ENCODE data around the gene OPRM1.
A peak's percentile ranks its signal among the peaks of the same experiment; 100 is the strongest.

The OPRM1 gene

DNA sequence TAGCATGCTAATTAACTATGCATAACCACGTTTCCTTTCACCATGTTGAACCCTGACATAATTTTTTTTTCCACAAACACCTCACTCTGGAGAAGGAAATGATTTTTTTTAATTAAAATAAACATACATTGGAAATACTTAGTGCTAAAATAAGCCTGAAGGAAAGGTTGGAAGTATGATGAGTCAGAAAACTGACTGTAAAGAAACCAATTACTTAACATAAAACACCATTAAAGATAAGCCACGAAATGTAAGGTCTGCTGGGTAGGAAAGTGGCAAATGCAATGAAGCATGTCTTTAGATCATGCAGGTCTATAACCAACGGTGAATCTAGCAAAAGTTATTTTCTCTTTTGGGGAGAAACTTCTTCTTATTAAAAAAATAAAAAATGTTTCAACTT lies 47.5 kb downstream of the OPRM1 start:
- no peak for DNase-seq

DNA sequence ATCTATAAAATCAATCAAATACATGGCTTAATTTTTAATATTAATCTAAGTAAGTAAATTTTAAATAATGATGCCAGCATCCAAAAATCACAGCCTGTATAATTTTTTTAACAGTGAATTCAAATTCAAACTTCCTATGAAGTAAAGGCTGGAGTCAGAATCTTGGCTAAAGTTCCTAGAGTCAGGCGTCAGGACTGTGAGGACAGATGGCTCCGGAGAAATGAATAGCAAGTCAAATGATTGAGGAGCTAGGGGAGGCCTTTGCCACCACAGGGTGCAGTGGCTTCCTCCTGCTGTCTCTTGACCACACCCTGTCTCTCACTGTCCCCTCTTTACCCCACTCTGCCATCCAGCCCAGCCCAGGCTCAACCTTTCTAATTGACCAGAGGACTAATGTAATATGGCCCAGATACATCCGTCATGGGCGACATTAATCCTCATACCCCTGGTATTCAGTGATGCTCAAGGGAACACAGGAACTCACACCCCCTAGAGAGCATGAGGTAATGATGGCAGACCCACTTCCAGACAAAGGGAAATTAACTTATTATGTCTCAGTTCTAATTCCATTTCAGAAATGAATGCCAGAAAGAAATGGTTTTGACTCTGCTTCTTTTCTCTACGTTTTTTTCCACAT lies 53.4 kb downstream of the OPRM1 start:
- no peak for DNase-seq

DNA sequence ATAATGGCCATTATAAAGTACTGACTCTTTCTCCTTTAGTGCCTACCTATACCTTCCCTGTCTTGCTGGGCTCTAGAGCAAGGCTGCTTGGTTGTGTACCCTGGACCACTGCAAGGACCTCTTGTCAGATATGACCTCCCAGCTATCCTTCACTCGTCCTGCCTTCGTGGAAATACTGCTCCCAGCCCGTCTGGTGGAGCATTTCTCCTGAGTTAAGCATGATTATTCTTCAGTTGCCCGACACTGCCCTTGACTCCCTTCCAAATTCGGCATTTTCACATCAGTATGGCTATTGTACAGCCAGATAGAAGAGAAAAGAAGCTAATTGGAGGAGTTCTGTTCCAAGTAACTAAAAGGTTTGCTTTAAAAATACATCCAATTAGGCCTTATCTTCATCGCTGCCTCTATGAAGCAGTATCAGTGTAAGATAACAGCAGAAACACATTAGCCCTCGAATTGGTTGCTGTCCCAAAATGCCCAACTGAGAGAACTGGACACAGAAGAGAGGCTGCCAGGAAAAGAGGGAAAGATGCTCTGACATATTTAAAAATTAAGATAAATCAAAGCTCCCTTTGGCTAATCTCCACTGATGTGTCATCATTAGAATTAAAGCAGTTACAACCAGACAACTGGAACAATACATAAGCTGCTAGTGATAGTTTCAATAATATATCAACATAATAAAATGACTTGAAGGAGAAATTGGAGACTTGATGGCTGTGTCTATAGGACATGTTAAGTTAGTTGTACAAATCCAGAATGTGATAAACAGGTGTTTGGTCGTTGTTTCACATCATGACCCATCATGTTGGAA lies 54.4 kb downstream of the OPRM1 start:
- no peak for DNase-seq

DNA sequence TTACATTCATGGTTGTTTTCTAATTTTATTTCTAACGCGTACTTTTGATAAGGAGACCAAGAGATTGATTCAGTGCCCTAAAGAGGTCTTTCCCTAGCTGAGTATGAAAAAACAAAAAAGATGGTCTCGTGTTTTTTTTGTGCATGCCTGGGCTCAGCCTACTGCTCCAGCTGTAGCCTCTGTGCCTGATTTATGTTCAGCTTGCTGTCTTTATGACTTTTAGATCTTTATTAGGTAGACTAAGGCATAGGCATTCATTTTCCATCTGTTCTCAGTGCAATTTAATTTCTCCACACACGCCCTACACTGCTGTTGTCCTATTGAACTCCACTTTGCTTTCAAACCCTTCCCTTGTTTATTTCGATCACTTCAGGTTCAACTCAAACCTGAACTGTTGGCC lies 56.5 kb downstream of the OPRM1 start:
- DNase-seq, result no peak

DNA sequence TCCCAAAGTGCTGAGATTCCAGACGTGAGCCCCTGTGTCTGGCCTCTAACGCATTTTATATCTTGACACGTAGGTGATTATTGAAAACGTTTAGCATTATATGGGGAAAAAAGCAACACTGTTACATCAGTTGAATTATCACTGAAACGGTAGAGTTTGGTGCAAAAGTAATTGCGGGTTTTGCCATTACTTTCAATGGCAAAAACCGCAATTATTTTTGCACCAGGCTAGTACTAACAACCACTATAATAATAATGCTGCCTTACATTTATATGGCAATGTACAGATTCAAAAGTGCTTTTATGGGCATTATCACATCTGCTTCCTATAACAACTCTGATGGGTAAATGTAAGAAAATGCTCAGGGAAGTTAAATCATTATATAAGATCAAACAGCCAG lies 57.3 kb downstream of the OPRM1 start:
- DNase-seq, result no peak

DNA sequence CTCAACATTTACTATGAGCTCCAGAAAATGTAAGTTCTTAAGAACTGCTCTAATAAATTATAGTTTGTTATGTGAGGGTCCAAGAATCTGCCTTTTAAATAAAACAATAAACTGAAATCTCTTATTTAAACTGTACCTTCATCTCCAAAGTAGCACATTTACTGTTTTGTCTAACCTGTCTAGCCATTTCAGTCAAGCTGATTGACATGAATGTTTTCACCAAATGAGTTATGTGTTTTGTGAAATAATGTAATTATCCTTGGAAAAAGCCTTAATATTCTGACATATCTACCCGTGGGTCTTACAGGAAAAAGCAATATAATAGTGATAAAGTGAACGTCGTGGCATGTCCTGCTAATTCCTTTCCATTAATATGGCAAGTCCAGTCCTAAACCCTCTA lies 57.8 kb downstream of the OPRM1 start:
- no peak for DNase-seq

DNA sequence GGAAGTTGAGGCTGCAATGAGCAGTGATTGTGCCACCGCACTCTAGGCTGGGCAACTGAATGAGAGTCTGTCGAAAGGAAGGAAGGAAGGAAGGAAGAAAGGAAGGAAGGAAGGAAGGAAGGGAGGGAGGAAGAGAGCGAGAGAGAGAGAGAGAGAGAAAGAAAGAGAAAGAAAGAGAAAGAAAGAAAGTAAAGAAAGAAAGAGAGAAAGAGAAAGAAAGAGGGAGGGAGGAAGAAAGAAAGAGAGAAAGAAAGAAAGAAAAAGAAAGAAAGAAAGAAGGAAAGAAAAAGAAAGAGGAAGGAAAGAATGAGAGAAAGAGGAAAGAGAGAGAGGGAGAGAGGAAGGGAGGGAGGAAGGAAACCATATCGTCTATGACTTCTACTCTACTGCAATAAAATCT lies 60.2 kb downstream of the OPRM1 start:
- no peak for DNase-seq

DNA sequence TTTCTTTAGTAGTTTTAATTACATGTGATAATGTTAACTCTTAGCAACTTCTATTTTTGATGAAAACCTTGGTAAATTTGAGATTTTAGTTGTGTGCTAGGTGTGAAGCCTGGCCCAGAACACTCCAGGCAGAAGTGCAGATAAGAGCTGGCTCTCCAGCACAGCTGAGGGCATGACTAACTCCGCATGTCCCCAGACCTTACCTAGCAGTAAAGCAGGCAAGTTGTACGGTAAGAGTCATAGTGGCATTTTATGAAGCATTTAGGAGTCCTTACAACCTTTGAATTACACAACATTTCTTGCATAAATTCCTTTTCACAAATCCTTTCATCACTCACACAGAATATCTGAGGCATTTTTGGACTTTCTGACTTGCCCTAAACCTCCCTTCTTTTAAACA lies 67.2 kb downstream of the OPRM1 start:
- DNase-seq, result no peak

DNA sequence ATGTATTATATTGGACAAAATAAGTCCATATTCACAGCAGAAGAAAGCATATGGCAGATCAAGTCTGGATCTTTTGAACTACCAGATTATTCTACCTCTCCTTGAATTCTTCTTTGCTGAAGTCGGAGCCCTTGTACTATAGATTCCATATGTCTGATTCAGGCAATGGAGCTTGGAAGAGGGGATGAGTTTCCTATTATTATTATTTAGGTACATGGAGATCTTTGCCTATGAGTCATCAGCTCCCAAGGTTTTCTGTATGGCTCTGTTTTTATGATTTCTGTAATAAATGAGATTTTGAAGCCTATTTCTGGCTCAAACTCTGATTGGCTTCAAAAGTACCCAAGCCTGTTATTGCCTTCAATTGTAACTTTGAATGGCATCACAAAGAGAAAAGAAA lies 72.0 kb downstream of the OPRM1 start:
- DNase-seq, result no peak

DNA sequence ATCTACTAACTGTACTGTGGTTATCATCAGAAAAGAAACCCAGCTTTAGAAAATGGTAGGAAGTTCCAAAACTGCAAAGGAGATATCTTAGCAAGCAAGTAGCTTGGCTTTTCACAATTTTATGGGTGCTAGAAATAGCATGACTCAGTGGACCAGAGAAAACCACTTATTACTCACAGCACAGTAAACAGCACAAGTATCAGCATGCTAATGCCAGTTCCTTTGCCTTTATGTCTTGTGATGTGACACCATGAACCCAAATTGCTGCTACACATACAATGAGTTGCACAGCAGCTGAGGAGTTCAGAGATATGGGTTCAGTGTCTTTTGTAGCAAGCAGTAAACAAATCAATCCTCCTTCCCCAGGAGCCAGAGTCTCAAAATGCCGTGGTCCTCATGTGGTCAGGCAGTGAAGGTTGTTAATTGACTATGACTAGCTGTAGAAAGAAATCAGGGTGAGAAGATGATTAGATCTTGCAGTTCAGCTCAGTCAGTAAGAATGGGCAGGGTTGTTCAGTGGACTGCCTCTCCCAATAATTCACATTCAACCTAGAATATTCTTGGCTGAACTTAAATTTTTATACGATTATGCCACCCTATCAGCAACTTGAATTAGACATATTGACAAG lies 73.3 kb downstream of the OPRM1 start:
- peak; percentile 22 for DNase-seq

DNA sequence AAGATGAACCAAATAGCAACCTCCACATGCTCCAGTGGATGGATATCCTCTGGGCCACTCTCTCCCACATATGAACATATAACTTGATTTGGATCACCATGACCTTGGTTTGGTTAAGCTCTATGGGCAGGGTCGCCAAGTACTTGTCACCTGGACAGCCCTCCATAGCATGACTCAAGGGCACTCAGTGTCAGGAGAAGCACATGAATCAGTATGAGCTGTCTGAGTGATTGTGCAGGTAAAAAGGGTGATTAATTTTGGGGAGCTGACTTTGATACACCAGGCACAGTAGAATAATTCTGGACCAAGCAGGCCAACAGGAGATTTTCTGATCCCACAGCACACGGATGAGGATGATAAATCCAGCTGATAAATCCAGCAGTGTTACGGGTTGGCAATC lies 74.4 kb downstream of the OPRM1 start:
- DNase-seq, result no peak

DNA sequence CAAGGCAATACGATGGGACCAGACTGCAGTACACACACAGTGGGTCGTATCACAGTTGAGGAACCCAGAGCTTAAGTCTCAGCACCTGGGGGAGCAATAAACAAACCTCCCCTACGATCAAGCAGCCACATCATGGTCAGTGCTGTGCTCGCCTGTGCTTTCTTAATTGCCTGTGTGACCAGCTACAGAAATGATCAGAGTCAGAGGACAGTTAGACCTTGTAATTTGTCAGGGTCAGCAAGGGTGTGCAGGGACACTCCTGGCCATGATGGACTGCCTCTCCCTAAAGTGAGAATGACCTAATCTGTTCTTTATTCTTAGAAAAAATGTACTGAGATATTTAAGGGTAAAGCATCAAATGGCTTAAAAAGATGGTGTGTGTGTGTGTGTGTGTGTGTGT lies 78.4 kb downstream of the OPRM1 start:
- DNase-seq, result no peak

DNA sequence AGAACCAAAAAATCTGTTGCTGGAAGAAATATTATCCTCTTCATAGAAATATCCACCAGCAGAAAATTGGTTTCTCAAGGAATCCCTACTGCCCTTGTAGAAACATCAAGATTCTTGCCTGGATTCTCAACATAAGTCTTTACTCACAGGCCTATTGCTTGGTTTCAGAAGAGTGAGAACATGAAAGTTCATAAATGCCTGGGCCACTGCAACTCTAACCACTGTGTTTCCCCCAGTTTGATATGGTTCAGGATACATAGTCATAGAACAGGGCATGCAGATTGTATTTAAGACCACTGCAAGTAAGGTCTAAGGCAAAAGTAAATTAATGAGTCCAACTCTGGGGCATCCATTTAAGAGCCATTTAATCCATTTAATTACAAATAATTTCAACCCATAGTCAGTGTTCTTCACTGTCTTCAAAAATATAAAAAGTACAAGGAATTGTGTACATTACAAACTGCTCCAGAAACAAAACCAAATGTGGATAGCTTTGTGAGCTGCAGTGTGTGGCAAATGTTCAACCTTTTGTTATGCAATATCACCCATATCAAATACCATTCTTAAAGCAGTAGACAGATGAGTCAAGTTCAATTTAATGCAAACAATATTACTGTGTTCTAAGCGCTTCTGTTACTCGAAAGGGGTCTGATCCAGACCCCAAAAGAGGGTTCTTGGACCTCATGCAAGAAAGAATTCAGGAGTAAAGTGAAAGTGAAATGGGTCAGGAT lies 83.3 kb downstream of the OPRM1 start:
- DNase-seq, result no peak

DNA sequence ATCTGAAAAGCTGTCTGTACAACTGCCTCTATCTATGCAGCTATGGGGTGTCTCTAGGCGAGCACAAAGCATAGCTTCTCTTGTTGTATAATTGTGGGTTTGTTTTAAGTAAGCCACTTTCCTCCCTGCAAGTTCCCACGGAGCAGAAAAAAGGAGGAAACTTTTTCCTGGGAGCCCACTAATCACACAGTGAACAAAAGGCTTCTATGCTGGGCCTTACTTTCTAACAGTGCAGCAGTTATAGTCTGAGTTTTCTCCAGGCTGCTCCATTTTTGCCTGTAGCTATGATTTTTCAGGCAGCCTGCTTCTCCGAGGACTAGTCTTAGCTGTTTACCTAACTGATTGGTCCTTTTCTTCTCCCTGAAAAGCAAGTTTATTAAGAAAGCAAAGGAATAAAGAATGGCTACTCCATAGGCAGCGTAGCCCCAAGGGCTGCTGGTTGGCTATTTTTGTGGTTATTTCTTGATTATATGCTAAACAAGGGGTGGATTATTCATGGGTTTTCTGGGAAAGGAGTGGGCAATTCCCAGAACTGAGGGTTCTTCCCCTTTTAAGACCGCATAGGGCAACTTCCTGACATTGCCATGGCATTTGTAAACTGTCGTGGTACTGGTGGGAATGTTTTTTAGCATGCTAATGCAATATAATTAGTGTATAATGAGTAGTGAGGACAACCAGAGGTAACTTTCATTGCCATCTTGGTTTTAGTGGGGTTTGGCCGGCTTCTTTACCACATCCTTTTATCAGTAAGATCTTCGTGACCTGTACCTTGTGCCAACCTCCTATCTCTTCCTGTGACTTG lies 84.3 kb downstream of the OPRM1 start:
- DNase-seq, result no peak

DNA sequence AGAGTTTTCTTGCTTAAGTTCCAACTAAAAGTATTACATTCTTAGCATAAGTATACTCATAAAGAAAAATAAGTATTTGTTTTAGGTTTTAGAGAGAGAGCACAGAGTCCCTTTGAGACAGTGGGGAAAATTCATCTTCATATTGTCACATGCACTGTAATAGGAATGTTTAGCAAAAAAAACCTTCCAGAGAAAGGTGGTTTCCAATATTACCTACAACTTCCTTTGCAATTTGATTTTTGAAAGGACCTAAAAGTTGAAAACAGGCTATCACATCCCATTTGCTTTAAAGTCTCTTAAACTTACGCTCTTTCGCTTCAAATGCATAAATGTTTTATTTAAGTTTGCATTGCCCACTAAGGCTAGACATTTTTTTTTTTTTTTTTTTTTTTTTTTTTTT lies 86.4 kb downstream of the OPRM1 start:
- DNase-seq, result no peak

DNA sequence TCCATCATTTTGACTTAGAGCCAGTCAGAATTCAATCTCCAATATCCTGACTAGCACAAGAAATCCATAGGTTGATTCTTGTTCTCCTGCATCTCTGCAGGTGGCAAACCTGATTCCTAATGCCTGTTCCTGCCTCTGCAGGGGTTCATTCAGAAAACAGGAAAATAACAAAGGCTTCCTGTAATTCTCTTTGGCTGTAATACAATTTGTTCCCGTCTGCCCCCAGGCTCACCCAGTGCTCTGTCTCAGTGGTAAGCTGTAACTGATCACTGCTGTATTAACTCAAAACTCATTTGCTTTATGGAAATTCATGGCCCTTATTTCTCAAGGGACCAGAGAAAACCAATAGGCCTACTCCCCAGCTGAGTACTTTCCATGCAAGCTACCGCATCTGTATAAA lies 88.6 kb downstream of the OPRM1 start:
- DNase-seq, result no peak

DNA sequence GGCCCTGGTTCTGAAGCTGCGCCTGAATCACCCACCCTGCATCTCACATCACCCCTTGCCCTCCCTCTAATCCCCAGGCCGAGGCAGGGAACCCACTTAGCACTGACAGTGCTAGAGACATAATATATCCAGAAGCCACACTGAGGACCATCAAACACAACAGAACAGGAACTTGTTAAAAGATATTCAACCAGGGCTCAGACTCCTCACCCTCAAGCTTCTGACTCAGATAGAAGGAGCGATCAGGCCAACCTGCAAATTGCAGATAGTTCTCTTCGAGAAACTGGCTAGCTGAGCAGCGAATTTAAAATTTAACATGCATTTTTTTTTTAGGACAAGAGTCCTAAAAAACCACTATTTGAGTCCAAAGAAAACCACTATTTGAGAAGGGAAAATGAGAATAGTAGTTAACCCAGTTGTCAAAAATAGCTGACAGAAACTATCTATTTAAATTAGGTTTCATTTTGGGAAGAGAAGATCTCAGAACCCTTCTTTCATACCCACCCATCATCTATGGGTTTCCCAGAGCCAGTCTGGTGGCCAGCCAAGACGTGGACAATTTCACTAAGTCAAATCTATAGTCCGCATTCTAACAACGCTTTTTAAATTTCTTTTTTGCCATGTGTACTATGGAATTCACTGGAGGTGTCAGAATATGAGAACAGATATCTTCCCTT lies 95.6 kb downstream of the OPRM1 start:
- no peak for DNase-seq

DNA sequence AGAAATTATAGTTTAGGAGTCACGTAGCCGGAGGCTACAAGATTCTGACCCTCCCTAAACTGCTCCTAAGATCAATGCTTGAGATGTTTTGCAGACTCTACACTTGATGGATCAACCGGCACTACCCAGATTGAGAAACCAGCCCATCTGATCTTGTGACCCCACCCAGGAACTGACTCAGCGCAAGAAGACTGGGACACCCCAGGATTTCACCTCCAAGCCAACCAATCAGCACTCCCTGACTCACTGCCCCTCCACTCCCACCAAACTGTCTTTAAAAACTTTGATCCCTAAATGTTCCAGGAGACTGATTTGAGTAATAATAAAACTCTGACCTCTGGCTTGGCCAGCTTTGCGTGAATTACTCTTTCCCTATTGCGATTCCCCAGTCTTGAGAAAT lies 99.8 kb downstream of the OPRM1 start:
- DNase-seq, result no peak

DNA sequence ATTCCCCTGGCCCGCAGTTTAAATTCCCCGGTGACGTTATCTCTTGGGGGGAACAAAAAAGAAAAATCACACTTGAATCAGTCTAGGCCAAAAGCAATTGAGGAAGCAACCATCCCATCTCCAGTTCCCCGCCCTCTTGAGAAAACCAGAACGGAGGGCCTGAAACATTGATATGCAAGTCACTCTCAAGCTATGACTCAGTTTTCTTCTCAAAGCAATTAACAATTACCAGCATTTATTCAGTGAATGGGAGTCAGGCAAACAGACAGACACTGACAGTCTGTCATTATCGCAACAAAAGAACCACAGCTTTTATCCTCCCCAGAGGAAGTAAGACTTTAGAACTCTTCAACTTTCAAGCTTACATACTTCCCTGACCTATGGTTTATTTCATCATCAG lies 100.9 kb downstream of the OPRM1 start:
- DNase-seq, result no peak

DNA sequence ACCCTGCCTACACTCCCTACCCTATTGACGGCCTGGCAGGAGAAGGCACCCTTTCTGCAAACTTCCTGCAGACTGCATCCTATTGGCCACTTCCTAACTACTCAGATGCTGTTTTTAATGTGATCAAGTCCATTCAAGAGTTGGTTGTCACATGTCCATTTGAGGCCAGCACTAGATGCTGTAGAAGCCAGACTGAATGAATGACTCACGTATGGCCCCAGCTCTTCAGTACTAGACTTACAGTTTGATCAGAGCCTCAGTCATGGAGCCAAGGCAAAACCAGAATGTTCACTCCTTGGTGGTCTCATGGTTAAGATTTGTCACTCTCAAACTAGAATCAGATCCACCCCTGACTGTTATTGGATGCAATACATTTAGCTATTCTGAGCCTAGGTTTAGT lies 101.7 kb downstream of the OPRM1 start:
- DNase-seq, result no peak

DNA sequence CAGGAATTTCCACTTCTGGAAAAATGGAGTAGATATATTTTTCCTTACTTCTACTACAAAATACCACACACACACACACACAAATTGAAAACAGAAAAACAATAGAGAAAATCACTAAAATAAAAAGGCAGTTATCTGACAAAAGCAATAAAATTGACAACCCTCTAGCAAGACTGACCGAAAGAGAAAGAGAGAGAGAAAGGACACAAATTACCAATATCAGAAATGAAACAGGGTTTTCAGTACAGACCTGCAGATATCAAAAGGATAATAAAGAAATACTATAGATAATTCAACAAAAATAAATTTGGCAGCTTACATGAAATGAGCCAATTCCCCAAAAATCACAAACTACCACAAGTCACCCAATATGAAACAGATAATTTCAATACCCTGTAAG lies 104.7 kb downstream of the OPRM1 start:
- no peak for DNase-seq

DNA sequence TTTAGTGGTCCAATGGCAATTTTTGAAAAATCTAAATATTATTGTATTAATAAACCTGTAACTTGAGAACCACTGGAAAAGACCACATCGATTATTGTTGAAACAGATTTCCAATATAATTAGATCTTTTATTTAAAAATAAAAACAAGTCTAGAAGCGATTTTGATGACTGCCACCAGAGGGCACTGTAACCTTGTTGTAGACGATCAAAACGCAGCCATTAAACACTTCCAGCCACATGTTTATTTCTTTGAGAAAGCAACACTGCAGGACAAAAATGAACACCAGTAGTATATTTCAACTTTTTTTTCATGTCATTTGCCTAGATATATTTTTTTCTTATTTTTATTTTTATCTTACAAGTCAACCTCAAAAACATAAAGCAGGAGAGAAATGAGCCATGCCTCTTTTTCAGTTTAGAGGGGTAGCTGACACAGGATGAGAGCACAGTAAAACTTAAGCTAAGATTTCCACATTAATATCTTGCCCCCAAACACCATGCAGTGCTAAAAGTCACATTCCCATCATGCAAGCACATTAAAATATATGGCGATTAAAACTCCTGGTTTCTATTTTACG lies 115.4 kb downstream of the OPRM1 start:
- peak; percentile 43 for DNase-seq
